HG02981 (cell line): ENCODE results near the gene ZNF423.

Experiments
- ATAC-seq: cut with Tn5 transposase; IDR thresholded peaks from one replicate; pipeline ENCODE4 v1.9.1; 2021; ENCODE audit warnings: mild to moderate bottlenecking, moderate library complexity; ENCODE audit not compliant: unreplicated experiment

ZNF423 gene

GRCh38 chr16:49827805-49828438, 28.0 kb downstream of the ZNF423 start:
- no peak for ATAC-seq

- ATAC-seq, result no peak
These were observed 29.4 kb downstream of the ZNF423 start for GRCh38 chr16:49826515-49826914.

- no peak for ATAC-seq
These were observed 30.9 kb downstream of the ZNF423 start for GRCh38 chr16:49825041-49825440.

GRCh38 chr16:49824593-49824992, 31.3 kb downstream of the ZNF423 start:
- ATAC-seq, result no peak

DNA sequence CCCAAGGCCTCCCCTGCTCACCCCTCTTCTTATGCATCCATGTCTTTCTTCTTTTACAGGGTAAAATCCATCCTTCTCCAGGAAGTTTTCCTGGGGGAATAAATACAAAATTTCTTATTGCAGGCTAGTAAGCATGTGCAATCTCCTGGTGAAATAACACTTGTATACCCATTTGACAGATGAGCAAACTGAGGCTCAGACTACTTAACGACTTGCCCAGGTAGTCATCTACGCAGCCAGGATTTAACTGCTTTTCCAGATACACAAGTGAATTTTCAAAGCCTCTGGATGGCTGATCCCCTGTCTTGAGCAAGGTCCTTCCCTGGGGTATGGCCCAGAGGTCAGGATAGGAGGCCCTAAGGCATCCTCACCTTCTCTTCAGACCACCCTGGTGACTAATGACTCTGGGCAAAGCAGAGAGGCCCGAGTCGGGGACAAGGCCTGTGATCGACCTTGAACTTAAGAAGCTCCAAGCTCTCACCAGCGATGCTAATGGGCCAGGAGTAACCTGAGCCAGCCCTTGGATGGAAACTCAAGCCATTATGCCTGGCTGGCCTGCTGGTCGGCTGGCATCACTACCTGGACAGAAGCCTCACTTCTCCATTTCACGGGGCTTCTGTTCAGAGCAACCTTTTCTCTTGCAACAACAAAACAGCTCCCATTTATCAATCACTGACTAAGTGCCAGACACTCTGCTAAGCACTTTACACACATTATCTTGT, 33.1 kb downstream of the ZNF423 start:
- ATAC-seq, result no peak

- ATAC-seq, result no peak
These were observed 34.2 kb downstream of the ZNF423 start for GRCh38 chr16:49821614-49822282.

GRCh38 chr16:49821156-49821555, 34.8 kb downstream of the ZNF423 start:
- no peak for ATAC-seq

- ATAC-seq, result no peak
These were observed 38.0 kb downstream of the ZNF423 start for GRCh38 chr16:49817754-49818507.

GRCh38 chr16:49816875-49817274, 39.0 kb downstream of the ZNF423 start:
- ATAC-seq, result no peak

GRCh38 chr16:49811644-49812334, 44.1 kb downstream of the ZNF423 start:
- no peak for ATAC-seq

DNA sequence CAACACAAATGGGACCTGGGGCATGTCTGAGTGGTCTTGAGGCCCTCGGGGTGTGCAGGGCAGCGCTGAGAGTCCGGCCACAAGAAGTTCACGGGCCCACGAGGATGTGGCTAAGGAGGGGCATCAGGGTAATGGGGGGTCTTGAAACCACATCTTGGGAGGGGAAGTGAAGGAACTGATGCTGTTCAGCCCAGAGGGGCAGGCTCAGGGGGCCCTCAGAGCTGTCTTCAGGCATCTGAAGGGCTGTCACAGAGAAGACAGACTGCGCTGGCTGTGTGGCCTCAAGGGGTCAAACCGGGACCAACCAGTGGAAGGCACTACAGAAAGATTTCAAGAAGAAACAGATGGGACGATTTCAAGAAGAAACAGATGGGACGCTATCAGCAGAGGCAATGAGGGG, 45.1 kb downstream of the ZNF423 start:
- ATAC-seq, result no peak

DNA sequence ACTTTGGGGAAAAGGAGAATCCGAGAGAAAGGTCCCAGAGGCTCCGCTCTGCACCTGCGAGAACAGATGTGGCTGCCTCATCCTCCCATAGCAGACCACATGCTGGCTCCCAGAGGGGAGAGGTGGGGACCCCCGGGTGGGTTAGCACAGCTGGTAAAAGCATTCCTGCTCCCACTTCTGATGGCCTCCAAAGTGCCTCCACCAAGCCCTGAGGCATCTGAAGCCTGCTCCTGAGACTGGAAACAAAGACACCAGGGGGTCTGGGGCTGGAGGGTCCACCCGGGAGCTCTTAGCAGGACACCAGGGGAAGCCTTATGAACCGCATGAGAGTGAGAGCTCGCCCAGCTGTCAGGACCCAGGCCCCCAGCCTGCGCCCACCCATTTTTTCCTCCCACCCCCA, 46.4 kb downstream of the ZNF423 start:
- ATAC-seq, result no peak

DNA sequence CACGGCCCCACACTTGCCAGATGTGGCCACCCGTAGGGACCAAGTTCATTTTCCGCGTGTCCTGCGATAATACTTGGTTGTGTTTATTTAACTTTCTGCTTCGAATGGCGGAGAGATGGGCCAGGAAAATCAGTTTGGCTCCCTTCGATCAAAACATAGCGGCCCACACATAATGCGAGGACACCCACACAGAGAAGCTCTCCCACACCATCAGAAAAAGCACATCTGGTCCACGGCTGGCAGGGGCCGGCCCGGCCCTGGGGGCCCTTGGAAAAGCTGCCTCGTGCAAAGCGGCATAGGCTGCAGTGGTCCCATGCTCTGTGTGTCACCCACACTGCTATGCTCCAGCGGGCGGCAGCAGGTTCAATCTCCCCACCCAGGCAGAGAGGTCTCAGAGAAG, 46.9 kb downstream of the ZNF423 start:
- no peak for ATAC-seq

DNA sequence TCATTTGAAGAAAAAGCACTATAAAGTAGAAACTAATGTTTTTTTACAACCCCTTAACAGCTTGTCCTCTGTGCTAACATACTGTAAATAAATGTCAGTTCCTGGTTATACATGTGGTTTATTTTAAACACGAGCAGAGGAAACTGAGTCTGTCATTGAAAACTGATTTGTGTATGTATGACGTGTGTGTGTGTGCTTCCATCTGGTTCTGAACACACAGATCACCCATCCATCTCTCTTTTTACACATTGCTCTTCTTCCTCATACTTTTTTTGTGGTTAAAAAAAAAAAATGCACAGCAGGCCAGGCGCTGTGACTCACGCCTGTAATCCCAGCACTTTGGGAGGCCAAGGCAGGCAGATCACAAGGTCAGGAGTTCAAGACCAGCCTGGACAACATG, 49.5 kb downstream of the ZNF423 start:
- ATAC-seq, result no peak

DNA sequence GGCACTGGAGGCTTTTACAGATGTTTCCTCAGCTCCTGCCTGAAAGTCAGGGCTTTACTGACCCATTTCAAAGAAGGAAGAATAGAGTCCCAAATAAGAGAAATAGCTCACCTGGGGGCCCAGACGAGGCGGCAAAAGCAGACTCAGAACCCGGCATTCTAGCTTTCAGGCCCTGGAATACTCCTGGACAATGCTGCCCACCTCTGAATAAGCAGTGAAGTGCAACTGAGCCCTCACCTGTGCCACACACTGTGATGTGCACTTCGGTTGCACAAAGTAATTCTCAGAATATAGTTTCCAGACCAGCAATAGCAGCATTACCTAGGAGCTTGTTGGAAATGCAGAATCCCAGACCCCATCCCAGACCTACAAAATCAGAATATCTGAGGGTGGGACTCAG, 54.6 kb downstream of the ZNF423 start:
- ATAC-seq, result no peak

GRCh38 chr16:49800876-49801275, 55.0 kb downstream of the ZNF423 start:
- ATAC-seq, result no peak

DNA sequence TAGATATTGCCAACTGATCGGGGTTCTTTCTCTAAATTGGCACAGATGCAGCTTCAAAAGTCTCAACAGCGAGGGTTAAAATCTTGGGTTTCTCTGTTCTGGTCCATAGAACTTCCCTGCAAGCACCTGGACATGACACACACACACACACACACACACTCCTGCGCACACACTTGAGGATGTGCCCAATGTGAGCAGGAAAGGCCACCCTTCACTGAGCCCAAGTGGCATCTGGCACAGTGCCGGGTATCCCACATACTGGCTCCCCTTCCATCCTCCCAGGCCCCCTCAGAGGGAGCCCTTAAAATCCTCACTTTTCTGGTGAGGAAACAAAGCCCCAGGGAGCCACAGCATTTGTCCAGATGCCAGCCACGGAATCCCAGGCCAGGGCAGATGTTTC, 55.5 kb downstream of the ZNF423 start:
- no peak for ATAC-seq

DNA sequence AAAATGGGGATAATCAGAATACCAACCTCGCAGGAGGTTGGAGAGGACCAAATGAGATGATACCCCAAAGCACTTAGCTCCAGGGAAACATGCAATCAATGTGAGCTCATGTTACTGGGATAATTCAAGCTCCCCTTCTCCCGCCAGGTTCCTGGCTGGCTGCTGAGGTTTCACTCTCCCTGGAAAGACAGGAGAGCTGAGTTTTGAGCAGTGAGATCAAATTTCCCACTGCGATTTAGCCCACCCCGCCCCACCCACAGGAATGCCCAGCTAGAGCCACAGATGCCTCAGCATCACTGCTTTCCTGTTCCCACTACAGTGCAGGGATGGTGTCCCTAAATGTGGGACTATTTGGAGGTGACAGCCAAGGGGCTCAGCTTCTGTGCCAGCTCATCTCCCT, 56.7 kb downstream of the ZNF423 start:
- no peak for ATAC-seq

DNA sequence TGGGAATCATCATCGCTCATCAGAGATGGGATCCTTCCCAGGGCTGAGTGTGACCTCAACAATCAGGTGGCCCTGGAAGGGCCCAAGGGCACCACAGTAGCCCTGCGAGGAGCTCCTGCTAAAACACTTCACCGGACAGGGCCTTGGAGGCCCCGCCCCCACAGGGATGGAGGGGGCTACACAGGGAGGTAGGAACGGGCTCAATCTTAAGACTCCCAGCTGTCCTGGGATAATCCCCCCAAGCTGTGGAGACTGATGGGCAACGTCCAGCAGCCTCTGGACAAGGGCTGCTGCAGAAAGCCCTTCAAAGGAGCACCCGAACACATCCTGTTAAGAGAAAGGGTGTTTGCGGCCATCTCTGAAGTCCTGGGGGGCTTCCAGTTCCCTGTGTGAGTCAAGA, 60.4 kb downstream of the ZNF423 start:
- no peak for ATAC-seq

DNA sequence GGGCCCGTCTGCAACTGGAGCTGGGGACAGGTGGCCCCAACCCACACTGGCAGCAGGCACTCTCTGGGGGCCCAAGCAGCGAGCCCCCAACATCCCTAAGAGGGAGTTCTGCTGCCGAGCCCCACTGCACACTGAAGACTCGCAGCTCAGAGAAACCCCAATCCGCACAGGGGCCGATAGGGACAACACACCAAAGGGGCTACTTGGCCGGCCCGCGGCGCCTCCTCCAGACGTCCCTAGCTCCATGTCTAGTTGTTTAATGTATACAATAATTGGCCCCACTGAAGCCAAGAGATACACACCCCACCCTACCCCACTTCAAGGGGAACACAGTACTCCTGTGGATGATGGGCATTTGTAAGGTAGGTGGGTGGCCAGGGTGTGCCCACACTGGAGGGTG, 62.7 kb downstream of the ZNF423 start:
- ATAC-seq, result no peak

DNA sequence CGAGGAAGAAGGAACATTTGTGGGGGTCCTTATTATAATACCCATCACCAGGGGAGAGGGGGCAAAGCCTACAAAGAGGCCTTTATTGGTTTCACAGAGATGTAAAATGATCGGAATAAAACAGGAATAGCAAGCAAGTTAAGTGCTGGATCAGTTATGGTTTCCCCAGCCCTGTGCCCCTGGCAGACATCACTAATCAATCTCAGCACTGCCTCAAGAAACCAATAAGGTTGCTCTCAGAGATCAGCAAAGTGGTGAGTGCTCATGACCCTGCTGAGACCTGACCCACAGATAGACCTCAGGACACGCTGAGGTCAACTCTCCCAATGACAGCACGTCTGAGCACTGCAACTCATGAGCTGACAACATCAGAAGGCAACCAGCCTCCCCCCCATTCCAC, 66.3 kb downstream of the ZNF423 start:
- no peak for ATAC-seq
